Kidney capillary endothelial cell (primary cell): ENCODE results near the gene GTF2H2C.
"Not testable (repeated sequence)": the region's sequence is repeated elsewhere in the genome, so short reads cannot be mapped to it uniquely, and the experiment has no call there.

Experiments used
- DNase-seq: peaks from one replicate; pipeline ENCODE4 v3.0.0-alpha.2; 2018; ENCODE audit warnings: low spot score

Gene GTF2H2C

GRCh38 chr5:69566172-69566571 lies 6.2 kb downstream of the GTF2H2C start:
- DNase-seq = not testable (repeated sequence)

GRCh38 chr5:69568072-69568471 lies 8.1 kb downstream of the GTF2H2C start:
- not testable (repeated sequence) for DNase-seq

- DNase-seq = not testable (repeated sequence)
Measured at GRCh38 chr5:69583356-69583755, 23.4 kb downstream of the GTF2H2C start.

- not testable (repeated sequence) for DNase-seq
Measured at GRCh38 chr5:69596114-69596840, 36.3 kb downstream of the GTF2H2C start.

- not testable (repeated sequence) for DNase-seq
Measured at GRCh38 chr5:69601947-69602346, 42.0 kb downstream of the GTF2H2C start.

GRCh38 chr5:69606839-69607238 lies 46.8 kb downstream of the GTF2H2C start:
- DNase-seq = not testable (repeated sequence)

- not testable (repeated sequence) for DNase-seq
Measured at GRCh38 chr5:69607750-69608149, 47.8 kb downstream of the GTF2H2C start.

- DNase-seq = not testable (repeated sequence)
Measured at GRCh38 chr5:69608861-69609496, 49.0 kb downstream of the GTF2H2C start.

GRCh38 chr5:69614843-69615242 lies 54.9 kb downstream of the GTF2H2C start:
- DNase-seq = not testable (repeated sequence)

GRCh38 chr5:69631879-69632278 lies 71.9 kb downstream of the GTF2H2C start:
- not testable (repeated sequence) for DNase-seq
